RWPE1 (cell line): ENCODE measurements around the gene PCED1B.

Experiments
- CTCF ChIA-PET: fragments of 350-600 bp; sonication (Branson Sonifier 250); formaldehyde crosslinking; extraction: SDS; loops from one replicate; lab custom pipeline; 2021; lab: Yijun Ruan, JAX
- POLR2A ChIA-PET: fragments of 400-600 bp; formaldehyde crosslinking; extraction: SDS; loops from one replicate; lab custom pipeline; 2020; ENCODE audit warnings: antibody characterized with exemption; ENCODE audit not compliant: low non-redundant PET; lab: Yijun Ruan, JAX
- DNase-seq: peaks from one replicate; pipeline ENCODE4 v3.0.0; 2012; ENCODE audit warnings: low spot score
- H3K27ac ChIP-seq: fragments of 450-650 bp; 2 replicates; pipeline ENCODE4 v1.5.1; 2017
- TF ChIP-seq, protein P1 (sequence below): fragments of 450-650 bp; conservative IDR thresholded peaks from 2 replicates; pipeline ENCODE4 v1.5.1; 2017; ENCODE audit warnings: low read depth, mild to moderate bottlenecking

Gene PCED1B

DNA sequence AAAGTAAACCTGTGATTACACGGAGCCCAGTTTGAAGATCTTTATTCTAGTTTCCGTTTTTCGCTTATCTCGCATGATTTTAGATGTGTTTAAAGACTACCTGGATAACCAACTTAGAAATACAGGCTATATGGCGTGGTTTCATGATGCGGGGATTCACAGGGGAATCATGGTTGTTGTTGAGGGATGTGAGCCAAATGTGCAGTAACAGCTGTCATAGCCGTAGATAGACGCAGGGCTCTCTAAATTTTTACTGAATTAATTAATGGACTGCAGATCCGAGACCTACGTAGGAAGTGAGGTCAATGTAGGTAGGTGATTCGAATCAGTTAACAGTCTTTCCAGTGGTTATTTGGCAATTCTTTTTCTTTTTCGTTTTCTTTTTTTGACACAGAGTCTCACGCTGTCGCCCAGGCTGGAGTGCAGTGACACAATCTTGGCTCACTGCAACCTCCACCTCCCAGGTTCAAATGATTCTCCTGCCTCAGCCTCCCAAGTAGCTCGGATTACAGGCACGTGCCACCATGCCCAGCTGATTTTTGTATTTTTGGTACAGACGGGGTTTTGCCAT lies 145.2 kb downstream of the PCED1B start:
- TF ChIP-seq, protein P1, sequence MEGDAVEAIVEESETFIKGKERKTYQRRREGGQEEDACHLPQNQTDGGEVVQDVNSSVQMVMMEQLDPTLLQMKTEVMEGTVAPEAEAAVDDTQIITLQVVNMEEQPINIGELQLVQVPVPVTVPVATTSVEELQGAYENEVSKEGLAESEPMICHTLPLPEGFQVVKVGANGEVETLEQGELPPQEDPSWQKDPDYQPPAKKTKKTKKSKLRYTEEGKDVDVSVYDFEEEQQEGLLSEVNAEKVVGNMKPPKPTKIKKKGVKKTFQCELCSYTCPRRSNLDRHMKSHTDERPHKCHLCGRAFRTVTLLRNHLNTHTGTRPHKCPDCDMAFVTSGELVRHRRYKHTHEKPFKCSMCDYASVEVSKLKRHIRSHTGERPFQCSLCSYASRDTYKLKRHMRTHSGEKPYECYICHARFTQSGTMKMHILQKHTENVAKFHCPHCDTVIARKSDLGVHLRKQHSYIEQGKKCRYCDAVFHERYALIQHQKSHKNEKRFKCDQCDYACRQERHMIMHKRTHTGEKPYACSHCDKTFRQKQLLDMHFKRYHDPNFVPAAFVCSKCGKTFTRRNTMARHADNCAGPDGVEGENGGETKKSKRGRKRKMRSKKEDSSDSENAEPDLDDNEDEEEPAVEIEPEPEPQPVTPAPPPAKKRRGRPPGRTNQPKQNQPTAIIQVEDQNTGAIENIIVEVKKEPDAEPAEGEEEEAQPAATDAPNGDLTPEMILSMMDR: no peak
- POLR2A ChIA-PET: no interaction called here
- CTCF ChIA-PET: no interaction called here
- H3K27ac ChIP-seq: no peak overlapping the region
- DNase-seq: no peak

DNA sequence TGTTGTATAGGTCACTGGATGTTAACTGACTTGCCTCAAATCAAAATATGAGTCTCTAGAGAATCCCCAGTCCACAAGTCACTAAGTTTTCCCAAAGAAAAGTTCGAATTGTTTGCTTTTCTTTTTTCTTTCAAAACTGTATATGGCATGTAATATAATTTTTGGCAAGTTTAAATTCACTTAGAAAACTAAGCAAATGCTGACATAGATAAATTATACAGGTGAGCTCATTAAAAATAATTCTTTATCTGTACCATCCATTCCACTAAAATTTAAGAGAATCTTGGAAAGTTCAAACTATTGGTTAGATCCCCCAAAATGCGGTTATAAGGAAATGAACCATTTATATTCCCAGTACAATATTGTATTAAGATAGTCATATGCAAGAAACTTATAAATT lies 145.9 kb downstream of the PCED1B start:
- no peak for DNase-seq
- CTCF ChIA-PET: no interaction called here
- POLR2A ChIA-PET: no interaction called here
- H3K27ac ChIP-seq: no peak overlapping the region
- TF ChIP-seq, protein P1: no peak

DNA sequence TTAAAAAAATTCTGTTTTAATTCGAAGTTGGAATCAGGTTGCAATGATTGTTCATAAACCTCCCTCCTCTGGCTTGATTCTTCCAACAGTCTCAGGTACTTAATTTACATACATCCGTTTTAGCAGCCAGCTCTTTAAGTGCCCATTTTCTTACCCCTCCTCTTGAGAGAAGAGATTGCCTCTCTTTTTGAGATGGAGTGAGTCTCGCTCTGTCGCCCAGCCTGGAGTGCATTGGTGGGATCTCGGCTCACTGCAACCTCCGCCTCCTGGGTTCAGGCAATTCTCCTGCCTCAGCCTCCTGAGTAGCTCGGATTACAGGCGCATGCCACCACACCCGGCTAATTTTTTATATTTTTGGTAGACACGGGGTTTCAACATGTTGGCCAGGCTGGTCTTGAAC lies 146.8 kb downstream of the PCED1B start:
- POLR2A ChIA-PET: no interaction called here
- no peak overlapping the region; the same call in 1 of the 2 replicates for H3K27ac ChIP-seq
- TF ChIP-seq, protein P1: no peak
- CTCF ChIA-PET: interaction anchor here (0.6 kb wide), 1 partner anchor 31 kb away, joined by 3 read pairs; no protein-coding TSS in a partner anchor
- DNase-seq: no peak

DNA sequence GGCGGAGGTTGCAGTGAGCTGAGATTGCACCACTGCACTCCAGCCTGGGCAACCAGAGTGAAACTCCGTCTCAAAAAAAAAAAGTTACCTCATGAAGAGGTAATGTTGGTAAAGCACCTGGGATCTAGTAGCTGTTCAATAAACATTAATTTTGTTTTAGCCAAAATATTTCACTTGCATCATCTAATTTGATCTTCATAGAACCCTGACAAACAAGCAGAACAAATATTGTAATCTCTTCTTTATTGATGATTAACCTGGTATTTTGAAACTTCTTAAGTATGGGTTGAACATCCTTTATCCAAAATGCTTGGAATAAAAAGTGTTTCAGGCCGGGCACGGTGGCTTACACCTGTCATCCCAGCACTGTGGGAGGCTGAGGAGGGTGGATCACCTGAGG lies 149.4 kb downstream of the PCED1B start:
- ChIA-PET CTCF (interaction anchor here (0.7 kb wide), 1 partner anchor 443 kb away, joined by 3 read pairs; no protein-coding TSS in a partner anchor), POLR2A (no interaction called here)
- no peak overlapping the region for H3K27ac ChIP-seq
- DNase-seq: no peak
- TF ChIP-seq, protein P1: no peak

DNA sequence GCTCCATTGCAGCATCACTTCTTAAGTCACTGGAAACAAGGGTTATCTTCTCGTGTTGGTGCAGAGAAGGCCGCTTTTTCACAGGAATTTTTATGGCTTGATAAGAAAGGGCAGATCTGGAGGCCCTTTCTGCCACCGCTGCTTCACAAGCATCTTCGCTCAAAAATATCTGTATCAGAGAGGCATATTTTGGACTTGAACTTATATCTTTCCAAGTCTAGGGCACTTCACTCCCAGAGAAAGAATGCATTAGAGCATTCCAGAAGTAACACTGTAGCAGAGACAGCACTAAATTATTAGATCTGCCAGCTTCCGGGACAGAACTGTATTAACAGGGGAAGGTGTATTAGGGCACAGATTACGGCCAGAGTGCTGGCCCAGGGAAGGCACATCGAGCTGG lies 152.0 kb downstream of the PCED1B start:
- H3K27ac ChIP-seq: no peak overlapping the region
- no peak for DNase-seq
- ChIA-PET CTCF (interaction anchor here (0.6 kb wide), 1 partner anchor 11 kb away, joined by 5 read pairs; no protein-coding TSS in a partner anchor), POLR2A (no interaction called here)
- TF ChIP-seq, protein P1: no peak

DNA sequence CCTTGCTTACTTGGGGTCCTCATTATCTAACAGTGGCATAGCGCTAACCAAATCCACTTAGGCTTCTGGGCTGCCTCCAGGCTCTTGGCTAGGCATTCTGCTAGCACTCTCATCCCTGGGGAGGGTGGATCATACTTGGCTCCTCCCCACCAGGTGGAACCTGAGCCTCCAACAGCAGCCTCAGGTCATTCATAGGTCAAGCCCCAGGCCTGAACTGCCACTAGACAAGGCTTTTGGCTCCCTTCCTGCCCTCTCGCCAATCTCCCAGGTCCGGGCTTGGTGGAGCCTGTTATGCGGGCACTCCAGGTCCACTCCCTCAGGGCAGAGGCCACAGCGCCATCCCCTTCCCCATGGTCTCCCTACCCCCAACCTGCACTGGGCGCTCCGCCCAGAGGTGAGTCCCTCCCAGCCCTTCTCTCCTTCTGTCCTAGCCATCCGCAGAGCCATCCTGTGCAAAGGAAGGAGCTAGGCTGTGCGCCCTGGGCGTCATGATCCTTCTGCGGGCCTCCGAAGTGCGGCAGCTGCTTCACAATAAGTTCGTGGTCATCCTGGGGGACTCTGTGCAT lies 155.2 kb downstream of the PCED1B start:
- POLR2A ChIA-PET: no interaction called here
- peak; percentile 62 for DNase-seq
- TF ChIP-seq, protein P1: no peak
- peak overlapping the region; percentile 86 for H3K27ac ChIP-seq
- CTCF ChIA-PET: no interaction called here
